HG03135 (cell line): ENCODE data around the gene NOS3.
"Not testable (repeated sequence)": the region's sequence is repeated elsewhere in the genome, so short reads cannot be mapped to it uniquely, and the experiment has no call there.

Experiments used
- ATAC-seq: cut with Tn5 transposase; IDR thresholded peaks from one replicate; pipeline ENCODE4 v1.9.1; 2021; ENCODE audit warnings: mild to moderate bottlenecking, moderate library complexity; ENCODE audit not compliant: unreplicated experiment

The NOS3 gene

GRCh38 chr7:151032936-151033863 is 42.4 kb downstream of the NOS3 start:
- ATAC-seq: no peak

GRCh38 chr7:151033864-151034249 is 43.0 kb downstream of the NOS3 start:
- ATAC-seq: no peak

DNA sequence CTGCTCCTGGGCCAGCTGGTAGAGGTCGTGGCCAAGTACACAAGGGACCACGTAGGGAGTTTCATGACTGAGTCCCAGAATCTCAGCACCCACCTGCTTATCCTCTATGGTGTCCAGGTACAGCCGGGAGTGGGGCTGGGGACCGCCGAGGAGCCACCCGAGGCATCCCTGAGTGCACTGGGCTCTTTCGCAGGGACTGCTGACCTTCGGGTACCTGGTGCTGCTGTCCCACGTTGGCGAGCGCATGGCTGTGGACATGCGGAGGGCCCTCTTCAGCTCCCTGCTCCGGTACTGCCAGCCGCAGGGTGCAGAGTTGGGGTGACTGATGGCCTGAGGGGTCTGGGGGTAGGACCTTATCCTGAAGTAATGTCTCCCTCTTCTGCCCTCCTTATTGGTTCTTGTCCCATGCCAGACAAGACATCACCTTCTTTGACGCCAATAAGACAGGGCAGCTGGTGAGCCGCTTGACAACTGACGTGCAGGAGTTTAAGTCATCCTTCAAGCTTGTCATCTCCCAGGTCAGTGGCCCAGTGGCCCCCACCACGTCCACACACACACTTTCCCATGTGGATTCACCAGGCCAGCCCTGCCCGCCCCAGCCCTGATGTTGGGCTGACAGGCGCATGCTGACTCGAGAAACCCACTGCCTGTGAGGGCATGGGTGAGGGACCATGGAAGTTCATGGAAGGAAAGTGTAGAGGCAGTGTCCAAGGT is 43.7 kb downstream of the NOS3 start:
- no peak for ATAC-seq

DNA sequence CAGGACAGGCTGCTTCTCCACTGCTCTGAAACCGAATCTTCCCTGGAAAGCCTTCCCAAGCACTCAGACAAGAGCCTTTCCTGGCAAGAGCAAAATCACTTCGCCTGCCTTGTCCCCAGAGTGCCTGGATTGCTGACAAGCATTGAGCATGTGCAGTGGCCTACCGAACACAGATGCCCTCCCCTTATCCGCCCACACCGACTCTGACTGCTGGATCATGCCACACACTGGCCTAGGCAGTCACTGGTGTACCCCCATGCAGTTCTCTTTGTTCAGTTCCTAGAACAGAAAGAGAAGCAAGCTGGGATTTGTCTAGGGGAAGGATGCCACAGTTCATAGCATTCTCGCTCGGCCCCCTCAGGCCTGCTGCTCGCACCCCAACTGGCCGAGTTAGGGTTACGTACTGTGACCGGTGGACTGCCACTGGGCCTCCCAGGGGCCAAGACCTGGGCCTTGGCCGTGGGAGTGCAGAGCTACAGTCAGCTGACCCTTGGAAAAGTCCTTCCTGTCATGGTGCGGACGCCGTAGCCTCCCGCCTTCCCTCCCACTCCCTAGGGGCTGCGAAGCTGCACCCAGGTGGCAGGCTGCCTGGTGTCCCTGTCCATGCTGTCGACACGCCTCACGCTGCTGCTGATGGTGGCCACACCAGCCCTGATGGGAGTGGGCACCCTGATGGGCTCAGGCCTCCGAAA is 44.4 kb downstream of the NOS3 start:
- no peak for ATAC-seq

GRCh38 chr7:151035902-151036301 is 45.1 kb downstream of the NOS3 start:
- no peak for ATAC-seq

DNA sequence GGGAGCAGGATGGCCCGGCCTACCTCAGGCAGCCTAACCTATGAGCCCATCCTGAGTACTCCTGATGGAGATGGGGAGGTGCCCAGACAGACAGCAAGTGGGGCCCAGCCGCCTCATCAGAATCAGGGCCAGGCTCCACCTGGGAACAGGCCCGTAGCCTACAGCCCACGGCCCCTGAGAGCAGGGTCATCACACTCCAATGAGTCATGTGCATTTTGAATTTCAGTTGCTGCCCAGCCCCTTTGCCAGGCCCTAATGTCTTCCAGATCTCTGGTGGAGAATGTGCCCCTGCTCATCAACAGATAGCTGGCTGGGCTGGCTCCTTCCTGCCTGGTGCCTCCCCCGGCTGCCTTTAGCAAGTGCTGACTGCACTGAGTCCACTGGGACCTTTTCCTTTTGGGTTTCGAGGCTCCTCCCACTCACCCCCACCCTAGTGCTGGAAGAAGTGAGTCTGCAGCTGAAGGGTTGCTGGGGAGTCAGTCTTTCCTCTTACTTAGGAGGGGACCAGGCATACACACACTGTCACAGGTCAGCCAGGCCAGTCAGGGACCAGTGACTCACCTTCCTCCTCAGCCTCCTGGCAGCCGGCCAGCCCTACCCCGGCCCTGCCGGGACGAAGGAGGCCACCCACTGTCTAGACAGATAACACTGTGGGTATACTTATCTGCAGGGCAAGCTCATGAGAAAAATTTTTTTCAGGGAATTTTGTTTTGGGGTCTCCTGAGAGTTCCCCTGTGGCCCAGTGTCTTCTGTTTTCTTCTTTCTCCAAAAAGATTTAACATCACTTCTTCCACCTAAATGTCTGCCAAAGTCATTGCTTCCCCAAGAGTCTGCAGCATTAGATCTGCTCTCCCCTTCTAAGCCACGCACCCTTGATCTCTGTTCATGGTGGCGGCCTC is 48.4 kb downstream of the NOS3 start:
- ATAC-seq: no peak

GRCh38 chr7:151039850-151040548 is 49.2 kb downstream of the NOS3 start:
- no peak for ATAC-seq

- ATAC-seq: no peak
These were observed 50.0 kb downstream of the NOS3 start for GRCh38 chr7:151040616-151041375.

GRCh38 chr7:151043449-151043848 is 52.6 kb downstream of the NOS3 start:
- not testable (repeated sequence) for ATAC-seq

GRCh38 chr7:151043959-151044358 is 53.1 kb downstream of the NOS3 start:
- no peak for ATAC-seq

DNA sequence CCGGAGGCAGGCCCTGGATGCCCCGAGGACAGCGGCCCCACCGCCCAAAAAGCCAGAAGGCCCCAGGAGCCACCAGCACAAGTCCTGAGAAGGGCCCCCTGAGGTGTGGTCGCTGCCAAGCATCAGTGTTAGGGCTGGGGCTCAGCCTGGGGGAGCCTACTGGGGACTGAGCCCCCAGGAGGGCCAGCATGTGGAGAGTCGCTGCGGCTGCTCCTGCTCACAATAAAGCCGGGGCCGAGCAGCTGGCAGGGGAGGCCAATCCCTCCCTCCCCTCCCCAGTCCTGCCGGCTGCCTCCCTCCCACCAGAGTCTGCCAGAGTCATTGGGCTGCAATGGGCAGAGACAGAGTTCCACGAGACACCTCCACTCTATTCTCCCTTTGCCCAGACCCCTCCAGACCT is 54.4 kb downstream of the NOS3 start:
- no peak for ATAC-seq

GRCh38 chr7:151045967-151046366 is 55.1 kb downstream of the NOS3 start:
- no peak for ATAC-seq

GRCh38 chr7:151046603-151047573 is 56.1 kb downstream of the NOS3 start:
- ATAC-seq: no peak

DNA sequence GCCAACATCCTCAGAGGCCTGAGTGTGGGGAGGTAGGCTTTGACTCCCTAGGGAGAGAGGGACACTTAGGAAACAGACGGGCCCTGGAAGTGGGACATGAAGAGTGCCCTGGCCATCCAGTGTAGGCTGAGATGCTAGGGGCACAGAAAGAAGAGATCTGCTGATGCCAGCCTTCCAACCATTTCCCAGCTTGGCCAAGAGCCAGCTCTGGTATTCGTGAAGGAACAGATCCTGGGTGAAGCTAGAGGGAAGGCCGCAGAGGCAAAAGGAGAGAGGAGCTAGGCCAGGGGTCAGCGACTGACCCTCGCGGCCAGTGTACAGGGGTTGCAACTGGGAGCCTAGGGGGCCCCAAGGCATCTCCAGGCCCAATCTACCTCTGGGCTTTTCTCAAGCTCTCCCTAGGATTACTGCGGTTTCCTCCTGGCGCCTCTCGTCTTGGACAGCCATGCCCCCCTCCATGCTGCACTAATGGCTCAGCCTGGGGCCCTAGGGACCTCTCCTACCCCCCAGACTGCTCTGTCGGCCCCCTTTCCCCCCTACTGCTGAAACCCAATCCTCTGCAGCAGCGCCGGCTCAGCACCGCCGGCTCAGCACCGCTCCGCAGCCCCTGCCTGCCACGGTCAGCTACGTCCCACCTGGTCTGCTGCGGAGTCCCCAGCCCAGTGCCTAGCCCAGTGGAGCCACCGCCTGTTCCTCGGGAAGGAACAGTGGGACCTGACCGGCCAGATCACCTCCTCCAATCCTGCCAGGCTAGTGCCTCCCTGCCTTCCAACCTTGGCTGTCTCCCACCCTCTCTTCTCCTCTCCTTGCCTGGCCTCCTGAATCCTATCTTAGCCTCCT is 57.4 kb downstream of the NOS3 start, which contains the start of gene ASIC3:
ASIC3 (plus strand) TSS at position 556 of the 840 bp plus-strand sequence. CDS start 355 bp downstream, outside the sequence.
- no peak for ATAC-seq

DNA sequence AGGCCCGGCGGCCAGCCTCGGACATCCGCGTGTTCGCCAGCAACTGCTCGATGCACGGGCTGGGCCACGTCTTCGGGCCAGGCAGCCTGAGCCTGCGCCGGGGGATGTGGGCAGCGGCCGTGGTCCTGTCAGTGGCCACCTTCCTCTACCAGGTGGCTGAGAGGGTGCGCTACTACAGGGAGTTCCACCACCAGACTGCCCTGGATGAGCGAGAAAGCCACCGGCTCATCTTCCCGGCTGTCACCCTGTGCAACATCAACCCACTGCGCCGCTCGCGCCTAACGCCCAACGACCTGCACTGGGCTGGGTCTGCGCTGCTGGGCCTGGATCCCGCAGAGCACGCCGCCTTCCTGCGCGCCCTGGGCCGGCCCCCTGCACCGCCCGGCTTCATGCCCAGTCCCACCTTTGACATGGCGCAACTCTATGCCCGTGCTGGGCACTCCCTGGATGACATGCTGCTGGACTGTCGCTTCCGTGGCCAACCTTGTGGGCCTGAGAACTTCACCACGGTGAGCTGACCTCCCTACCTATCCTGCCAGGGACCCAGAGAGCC is 58.2 kb downstream of the NOS3 start:
- ATAC-seq: no peak

DNA sequence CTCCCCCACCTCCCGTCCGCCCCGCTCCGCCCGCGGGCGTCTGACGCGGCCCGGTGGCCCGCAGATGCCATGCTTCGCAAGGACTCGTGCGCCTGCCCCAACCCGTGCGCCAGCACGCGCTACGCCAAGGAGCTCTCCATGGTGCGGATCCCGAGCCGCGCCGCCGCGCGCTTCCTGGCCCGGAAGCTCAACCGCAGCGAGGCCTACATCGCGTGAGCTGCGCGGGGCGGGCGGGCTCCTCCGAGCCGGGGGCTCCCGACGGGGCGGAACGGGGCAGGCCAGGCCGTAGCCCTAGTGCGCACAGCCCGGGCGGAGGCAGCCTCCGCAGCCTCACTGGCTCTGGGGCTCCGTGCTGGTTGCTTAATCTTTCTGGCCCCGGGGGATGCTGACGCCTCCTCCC is 60.3 kb downstream of the NOS3 start:
- ATAC-seq: no peak

- ATAC-seq: no peak
These were observed 62.3 kb downstream of the NOS3 start for GRCh38 chr7:151053096-151053495.
